ENCODE measurements around the gene FER.

DNA sequence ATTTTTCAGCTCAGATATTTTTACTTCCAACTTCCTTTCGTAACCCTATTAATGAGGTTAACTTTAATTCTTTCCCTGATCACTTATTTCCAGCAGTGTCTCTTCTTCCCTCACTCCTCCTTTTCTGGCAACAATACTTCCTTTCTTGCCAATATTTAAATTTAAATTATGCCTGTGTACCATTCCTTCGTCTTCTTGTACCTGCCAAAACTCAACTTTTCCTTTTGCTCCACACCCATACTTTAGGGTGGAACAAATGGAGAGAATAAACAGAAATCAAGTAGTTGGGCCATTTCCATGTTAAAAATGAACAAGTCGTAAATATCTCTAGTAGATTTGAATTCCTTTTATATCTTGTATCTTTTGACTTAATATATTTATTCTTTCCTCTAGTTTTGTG lies 66.0 kb downstream of the FER start:
- TF ChIP-seq GLIS2 (tag by site-specific recombination; IDR thresholded peaks at IDR 0.05) (no peak), YY1 (tag by site-specific recombination; IDR thresholded peaks at IDR 0.05) (no peak), ZNF266 (tag by site-specific recombination; IDR thresholded peaks at IDR 0.05; ENCODE audit: low read depth) (no peak), REPIN1 (tag by site-specific recombination; IDR thresholded peaks at IDR 0.05; ENCODE audit: low read depth) (no peak), ZFP37 (tag by site-specific recombination; IDR thresholded peaks at IDR 0.05) (no peak), ZNF274 (IDR thresholded peaks at IDR 0.05; ENCODE audit: low read length) (no peak), ZNF274 (tag by site-specific recombination; IDR thresholded peaks at IDR 0.05; ENCODE audit: borderline replicate concordance) (no peak), SP2 (tag by site-specific recombination; IDR thresholded peaks at IDR 0.05) (no peak), SCRT1 (tag by site-specific recombination; IDR thresholded peaks at IDR 0.05; ENCODE audit: borderline replicate concordance) (no peak)
- TF ChIP-seq, protein P1, sequence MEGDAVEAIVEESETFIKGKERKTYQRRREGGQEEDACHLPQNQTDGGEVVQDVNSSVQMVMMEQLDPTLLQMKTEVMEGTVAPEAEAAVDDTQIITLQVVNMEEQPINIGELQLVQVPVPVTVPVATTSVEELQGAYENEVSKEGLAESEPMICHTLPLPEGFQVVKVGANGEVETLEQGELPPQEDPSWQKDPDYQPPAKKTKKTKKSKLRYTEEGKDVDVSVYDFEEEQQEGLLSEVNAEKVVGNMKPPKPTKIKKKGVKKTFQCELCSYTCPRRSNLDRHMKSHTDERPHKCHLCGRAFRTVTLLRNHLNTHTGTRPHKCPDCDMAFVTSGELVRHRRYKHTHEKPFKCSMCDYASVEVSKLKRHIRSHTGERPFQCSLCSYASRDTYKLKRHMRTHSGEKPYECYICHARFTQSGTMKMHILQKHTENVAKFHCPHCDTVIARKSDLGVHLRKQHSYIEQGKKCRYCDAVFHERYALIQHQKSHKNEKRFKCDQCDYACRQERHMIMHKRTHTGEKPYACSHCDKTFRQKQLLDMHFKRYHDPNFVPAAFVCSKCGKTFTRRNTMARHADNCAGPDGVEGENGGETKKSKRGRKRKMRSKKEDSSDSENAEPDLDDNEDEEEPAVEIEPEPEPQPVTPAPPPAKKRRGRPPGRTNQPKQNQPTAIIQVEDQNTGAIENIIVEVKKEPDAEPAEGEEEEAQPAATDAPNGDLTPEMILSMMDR (tag by site-specific recombination; IDR thresholded peaks at IDR 0.05) = no peak
- TF ChIP-seq, protein P2, sequence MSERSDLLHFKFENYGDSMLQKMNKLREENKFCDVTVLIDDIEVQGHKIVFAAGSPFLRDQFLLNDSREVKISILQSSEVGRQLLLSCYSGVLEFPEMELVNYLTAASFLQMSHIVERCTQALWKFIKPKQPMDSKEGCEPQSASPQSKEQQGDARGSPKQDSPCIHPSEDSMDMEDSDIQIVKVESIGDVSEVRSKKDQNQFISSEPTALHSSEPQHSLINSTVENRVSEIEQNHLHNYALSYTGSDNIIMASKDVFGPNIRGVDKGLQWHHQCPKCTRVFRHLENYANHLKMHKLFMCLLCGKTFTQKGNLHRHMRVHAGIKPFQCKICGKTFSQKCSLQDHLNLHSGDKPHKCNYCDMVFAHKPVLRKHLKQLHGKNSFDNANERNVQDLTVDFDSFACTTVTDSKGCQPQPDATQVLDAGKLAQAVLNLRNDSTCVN (tag by site-specific recombination; optimal IDR thresholded peaks at IDR 0.05) = no peak
- TF ChIP-seq, protein P3, sequence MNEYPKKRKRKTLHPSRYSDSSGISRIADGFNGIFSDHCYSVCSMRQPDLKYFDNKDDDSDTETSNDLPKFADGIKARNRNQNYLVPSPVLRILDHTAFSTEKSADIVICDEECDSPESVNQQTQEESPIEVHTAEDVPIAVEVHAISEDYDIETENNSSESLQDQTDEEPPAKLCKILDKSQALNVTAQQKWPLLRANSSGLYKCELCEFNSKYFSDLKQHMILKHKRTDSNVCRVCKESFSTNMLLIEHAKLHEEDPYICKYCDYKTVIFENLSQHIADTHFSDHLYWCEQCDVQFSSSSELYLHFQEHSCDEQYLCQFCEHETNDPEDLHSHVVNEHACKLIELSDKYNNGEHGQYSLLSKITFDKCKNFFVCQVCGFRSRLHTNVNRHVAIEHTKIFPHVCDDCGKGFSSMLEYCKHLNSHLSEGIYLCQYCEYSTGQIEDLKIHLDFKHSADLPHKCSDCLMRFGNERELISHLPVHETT (tag by site-specific recombination; IDR thresholded peaks at IDR 0.05) = no peak
- TF ChIP-seq, protein P4, sequence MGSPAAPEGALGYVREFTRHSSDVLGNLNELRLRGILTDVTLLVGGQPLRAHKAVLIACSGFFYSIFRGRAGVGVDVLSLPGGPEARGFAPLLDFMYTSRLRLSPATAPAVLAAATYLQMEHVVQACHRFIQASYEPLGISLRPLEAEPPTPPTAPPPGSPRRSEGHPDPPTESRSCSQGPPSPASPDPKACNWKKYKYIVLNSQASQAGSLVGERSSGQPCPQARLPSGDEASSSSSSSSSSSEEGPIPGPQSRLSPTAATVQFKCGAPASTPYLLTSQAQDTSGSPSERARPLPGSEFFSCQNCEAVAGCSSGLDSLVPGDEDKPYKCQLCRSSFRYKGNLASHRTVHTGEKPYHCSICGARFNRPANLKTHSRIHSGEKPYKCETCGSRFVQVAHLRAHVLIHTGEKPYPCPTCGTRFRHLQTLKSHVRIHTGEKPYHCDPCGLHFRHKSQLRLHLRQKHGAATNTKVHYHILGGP (tag by site-specific recombination; IDR thresholded peaks at IDR 0.05) = no peak
